ENCODE data around the gene FLVCR2.
"Not testable (repeated sequence)": the region's sequence is repeated elsewhere in the genome, so short reads cannot be mapped to it uniquely, and the experiment has no call there.

Gene FLVCR2

GRCh38 chr14:75595226-75595625, 16.8 kb downstream of the FLVCR2 start:
- DNase-seq (ENCODE audit: low read depth), result no peak
- H3K4me3 ChIP-seq (ENCODE audit: low read depth, low read length), result no peak overlapping the region
- TF ChIP-seq CTCF (IDR thresholded peaks at IDR 0.05; ENCODE audit: low read depth, low read length) (no peak), MAX (IDR thresholded peaks at IDR 0.05; ENCODE audit: low read depth, low read length) (no peak)

- H3K4me3 ChIP-seq (ENCODE audit: low read depth, low read length), result no peak overlapping the region
- peak; percentile 41 for DNase-seq (ENCODE audit: low read depth)
- no peak for TF ChIP-seq MYC (IDR thresholded peaks at IDR 0.05; ENCODE audit: low read depth, low read length)
- no peak for TF ChIP-seq POLR2A (IDR thresholded peaks at IDR 0.05; ENCODE audit: extremely low read depth, insufficient read length)
- TF ChIP-seq MAX (IDR thresholded peaks at IDR 0.05; ENCODE audit: low read depth, low read length), result no peak
- no peak for TF ChIP-seq CTCF (IDR thresholded peaks at IDR 0.05; ENCODE audit: low read depth, low read length)
These were observed 18.7 kb downstream of the FLVCR2 start for GRCh38 chr14:75597149-75597548.

GRCh38 chr14:75600100-75600499, 21.7 kb downstream of the FLVCR2 start:
- not testable (repeated sequence) for H3K4me3 ChIP-seq (ENCODE audit: low read depth, low read length); DNase-seq (ENCODE audit: low read depth)

GRCh38 chr14:75601061-75601460, 22.6 kb downstream of the FLVCR2 start:
- DNase-seq (ENCODE audit: low read depth); H3K4me3 ChIP-seq (ENCODE audit: low read depth, low read length): not testable (repeated sequence)

- DNase-seq (ENCODE audit: low read depth), result no peak
- no peak overlapping the region for H3K4me3 ChIP-seq (ENCODE audit: low read depth, low read length)
- TF ChIP-seq MAX (IDR thresholded peaks at IDR 0.05; ENCODE audit: low read depth, low read length) (no peak), CTCF (IDR thresholded peaks at IDR 0.05; ENCODE audit: low read depth, low read length) (no peak), MYC (IDR thresholded peaks at IDR 0.05; ENCODE audit: low read depth, low read length) (no peak), POLR2A (IDR thresholded peaks at IDR 0.05; ENCODE audit: extremely low read depth, insufficient read length) (no peak)
These were observed 24.1 kb downstream of the FLVCR2 start for GRCh38 chr14:75602503-75602902.

GRCh38 chr14:75604979-75605851, 26.8 kb downstream of the FLVCR2 start:
- TF ChIP-seq MAX (IDR thresholded peaks at IDR 0.05; ENCODE audit: low read depth, low read length) (peak; percentile 49; the same call in 1 of the 2 replicates), MYC (IDR thresholded peaks at IDR 0.05; ENCODE audit: low read depth, low read length) (peak; percentile 45; the same call in 1 of the 2 replicates), CTCF (IDR thresholded peaks at IDR 0.05; ENCODE audit: low read depth, low read length) (no peak), POLR2A (IDR thresholded peaks at IDR 0.05; ENCODE audit: extremely low read depth, insufficient read length) (no peak)
- peak; percentile 93 for DNase-seq (ENCODE audit: low read depth)
- peak overlapping the region; percentile 37 for H3K4me3 ChIP-seq (ENCODE audit: low read depth, low read length)

- H3K4me3 ChIP-seq (ENCODE audit: low read depth, low read length), result peak overlapping the region; percentile 37
- TF ChIP-seq MAX (IDR thresholded peaks at IDR 0.05; ENCODE audit: low read depth, low read length), result no peak
- no peak for TF ChIP-seq MYC (IDR thresholded peaks at IDR 0.05; ENCODE audit: low read depth, low read length)
- no peak for TF ChIP-seq POLR2A (IDR thresholded peaks at IDR 0.05; ENCODE audit: extremely low read depth, insufficient read length)
- no peak for TF ChIP-seq CTCF (IDR thresholded peaks at IDR 0.05; ENCODE audit: low read depth, low read length)
- DNase-seq (ENCODE audit: low read depth), result no peak
These were observed 27.5 kb downstream of the FLVCR2 start for GRCh38 chr14:75605916-75606315.
